Stomach (tissue), 9 donors: ENCODE results near the gene CNOT1. TPM values are rescaled to one million over a fixed set of nuclear protein-coding genes. Genes with fewer than 3 reads are reported as not detected.
"Not testable (repeated sequence)": the region's sequence is repeated elsewhere in the genome, so short reads cannot be mapped to it uniquely, and the experiment has no call there.

Experiments
- DNase-seq, 2 donors: peaks; one replicate each; pipeline versions ENCODE4 v3.0.0 to v3.0.0-alpha.2; 2013 to 2019
- H3K27ac ChIP-seq, 5 donors: fragments of 200-600 bp in 4 of 5; sonication (generic) in 4 of 5; one replicate each; pipeline ENCODE4 v1.5.1; 2013 to 2019; ENCODE audit warnings: mild to moderate bottlenecking in 1 of 5, moderate library complexity in 1 of 5
- H3K27me3 ChIP-seq, 3 donors: fragments of 200-600 bp; sonication (generic); one replicate each; pipeline ENCODE4 v1.5.1; 2017 to 2019; ENCODE audit warnings: mixed run types in 1 of 3
- H3K36me3 ChIP-seq, 4 donors: fragments of 200-600 bp; sonication (generic); 1 replicate in 3 of 4; 2 replicates in 1 of 4; pipeline ENCODE4 v1.5.1; 2016 to 2019
- H3K4me1 ChIP-seq, 4 donors: fragments of 200-600 bp; sonication (generic); one replicate each; pipeline ENCODE4 v1.5.1; 2016 to 2019
- H3K4me3 ChIP-seq, 4 donors: fragments of 200-600 bp; sonication (generic) in 3 of 4; one replicate each; pipeline ENCODE4 v1.5.1; 2016 to 2019; ENCODE audit warnings: mild to moderate bottlenecking in 1 of 4
- H3K9me3 ChIP-seq, 4 donors: fragments of 200-600 bp; sonication (generic); one replicate each; pipeline ENCODE4 v1.5.1; 2016 to 2019
- EP300 ChIP-seq: sonication (generic); formaldehyde crosslinking; IDR thresholded peaks from one replicate; pipeline ENCODE4 v1.6.1; 2017; ENCODE audit warnings: antibody characterized with exemption
- POLR2A ChIP-seq, 4 donors: fragments of 450-650 bp; IDR thresholded peaks; one replicate each; pipeline ENCODE4 v1.6.1; 2016; ENCODE audit warnings: antibody characterized with exemption in 4 of 4, control low read depth in 2 of 4, mild to moderate bottlenecking in 1 of 4, moderate library complexity in 1 of 4
- POLR2AphosphoS5 ChIP-seq, 3 donors: sonication (generic); formaldehyde crosslinking; IDR thresholded peaks; one replicate each; pipeline ENCODE4 v1.6.1; 2016; ENCODE audit warnings: antibody characterized with exemption in 3 of 3
- WGBS, 5 donors: extraction: QIAGEN DNeasy Blood & Tissue Kit in 3 of 5; methylation state at CpG; one replicate each; pipeline versions ENCODE4 v1.1.5 to v1.1.7; 2013 to 2018; 5-methylcytosine and 5-hydroxymethylcytosine counted together
- intact Hi-C: fragments of 100-400 bp; cut with DNase I; formaldehyde crosslinking; loops from one replicate; pipeline ENCODE4 v1.15.1; 2023; ENCODE audit warnings: low total_unique reads
- polyA plus RNA-seq, 3 donors: library from polyadenylated mRNA; stranded (reverse); fragments of 200-250 nt; gene quantifications; one replicate each; pipeline ENCODE4 v1.2.3, GENCODE V29; 2013
- total RNA-seq, 5 donors: library from RNA; depleted of rRNA; stranded (reverse); fragments of >200 nt; gene quantifications; one replicate each; pipeline versions ENCODE4 v1.1.0 to v1.2.3, GENCODE V29; 2014 to 2016
- TF ChIP-seq, protein P1 (sequence below), 7 experiments: fragments of 450-650 bp in 4 of 7; fragments of 200-600 bp in 3 of 7; sonication (generic) in 3 of 7; IDR thresholded peaks; one replicate each; pipeline ENCODE4 v1.5.1; 2016 to 2019; ENCODE audit warnings: antibody characterized with exemption in 7 of 7, control low read depth in 2 of 7, mild to moderate bottlenecking in 1 of 7
- donor health status: healthy with polysubstance abuse.
- donor health status: Bipolar disorder and iron deficiency.
- donor health status: healthy.

Gene CNOT1
- total and polyA plus RNA-seq, 8 donors, result 39.9 to 282 (median 136) TPM

DNA sequence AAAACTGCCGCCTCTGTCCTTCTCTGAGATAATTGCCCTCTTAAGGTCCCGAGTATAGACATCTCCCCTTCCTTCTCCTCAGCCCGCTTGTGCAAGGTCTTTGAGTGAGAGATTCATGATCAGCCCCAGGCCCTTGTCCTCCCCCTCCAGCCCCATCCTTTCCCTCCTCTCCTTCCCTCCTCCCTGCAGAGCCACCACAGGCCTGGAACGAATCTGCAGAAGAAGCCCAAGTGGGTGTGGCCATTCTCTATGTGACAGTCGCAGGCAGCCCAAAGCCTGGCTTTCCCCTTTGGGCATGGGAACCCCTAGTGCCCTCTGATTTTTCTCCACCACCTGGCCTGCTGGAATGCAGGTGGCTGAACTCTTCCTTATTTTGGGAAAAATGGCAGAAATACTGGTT is 136.9 kb downstream of the CNOT1 start:
- TF ChIP-seq POLR2AphosphoS5 (IDR thresholded peaks at IDR 0.05) (no peak), EP300 (no peak), POLR2A (IDR thresholded peaks at IDR 0.05) (no peak)
- TF ChIP-seq, protein P1, sequence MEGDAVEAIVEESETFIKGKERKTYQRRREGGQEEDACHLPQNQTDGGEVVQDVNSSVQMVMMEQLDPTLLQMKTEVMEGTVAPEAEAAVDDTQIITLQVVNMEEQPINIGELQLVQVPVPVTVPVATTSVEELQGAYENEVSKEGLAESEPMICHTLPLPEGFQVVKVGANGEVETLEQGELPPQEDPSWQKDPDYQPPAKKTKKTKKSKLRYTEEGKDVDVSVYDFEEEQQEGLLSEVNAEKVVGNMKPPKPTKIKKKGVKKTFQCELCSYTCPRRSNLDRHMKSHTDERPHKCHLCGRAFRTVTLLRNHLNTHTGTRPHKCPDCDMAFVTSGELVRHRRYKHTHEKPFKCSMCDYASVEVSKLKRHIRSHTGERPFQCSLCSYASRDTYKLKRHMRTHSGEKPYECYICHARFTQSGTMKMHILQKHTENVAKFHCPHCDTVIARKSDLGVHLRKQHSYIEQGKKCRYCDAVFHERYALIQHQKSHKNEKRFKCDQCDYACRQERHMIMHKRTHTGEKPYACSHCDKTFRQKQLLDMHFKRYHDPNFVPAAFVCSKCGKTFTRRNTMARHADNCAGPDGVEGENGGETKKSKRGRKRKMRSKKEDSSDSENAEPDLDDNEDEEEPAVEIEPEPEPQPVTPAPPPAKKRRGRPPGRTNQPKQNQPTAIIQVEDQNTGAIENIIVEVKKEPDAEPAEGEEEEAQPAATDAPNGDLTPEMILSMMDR (IDR thresholded peaks at IDR 0.05), result no peak
- H3K27me3 ChIP-seq, result peaks cover 0 to 21% (median 0%) of the 10 kb centered on the region in 3 donors
- H3K9me3 ChIP-seq, result no peaks in the 10 kb centered on the region
- H3K27ac ChIP-seq, result no peak overlapping the region
- no peaks in the 10 kb centered on the region for H3K36me3 ChIP-seq
- H3K4me1 ChIP-seq, result peaks cover 0 to 9% (median 4%) of the 10 kb centered on the region in 4 donors
- intact Hi-C loops, result no loop called here
- no peak overlapping the region for H3K4me3 ChIP-seq
- WGBS, 5 donors, result 27 to 57% (median 46%) methylated on average over 5 of the region's 5 CpGs
- no peak for DNase-seq

DNA sequence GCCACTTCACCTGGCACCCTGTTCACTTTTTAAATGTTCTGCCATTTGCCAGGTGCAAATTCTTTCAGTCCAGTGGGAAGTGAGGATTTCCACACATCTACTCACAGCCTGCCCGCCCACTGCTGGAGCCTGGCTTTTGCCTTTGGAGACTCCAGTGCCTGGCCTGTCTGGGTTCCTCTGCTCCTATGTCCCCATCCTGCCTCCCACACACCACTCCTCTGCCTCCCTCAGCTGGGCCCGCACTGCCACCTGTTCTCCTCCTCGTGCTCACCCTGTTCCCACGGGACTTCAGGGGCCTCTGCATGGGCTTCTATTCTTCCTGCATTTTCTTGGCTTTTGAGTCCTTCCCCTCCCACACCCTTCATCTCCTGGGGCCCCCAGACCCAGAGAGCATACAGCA is 137.6 kb downstream of the CNOT1 start:
- no peaks in the 10 kb centered on the region for H3K9me3 ChIP-seq
- no peaks in the 10 kb centered on the region for H3K36me3 ChIP-seq
- DNase-seq, result no peak
- no peak overlapping the region for H3K27ac ChIP-seq
- peaks cover 0 to 14% (median 8%) of the 10 kb centered on the region in 4 donors for H3K4me1 ChIP-seq
- intact Hi-C loops, result no loop called here
- H3K4me3 ChIP-seq, result no peak overlapping the region
- WGBS, 5 donors, result 52 to 65% (median 54%) methylated on average over 4 of the region's 4 CpGs
- no peak for TF ChIP-seq EP300
- TF ChIP-seq POLR2AphosphoS5 (IDR thresholded peaks at IDR 0.05), result no peak
- TF ChIP-seq, protein P1 (IDR thresholded peaks at IDR 0.05), result no peak
- no peak for TF ChIP-seq POLR2A (IDR thresholded peaks at IDR 0.05)
- peaks cover 0 to 21% (median 0%) of the 10 kb centered on the region in 3 donors for H3K27me3 ChIP-seq

DNA sequence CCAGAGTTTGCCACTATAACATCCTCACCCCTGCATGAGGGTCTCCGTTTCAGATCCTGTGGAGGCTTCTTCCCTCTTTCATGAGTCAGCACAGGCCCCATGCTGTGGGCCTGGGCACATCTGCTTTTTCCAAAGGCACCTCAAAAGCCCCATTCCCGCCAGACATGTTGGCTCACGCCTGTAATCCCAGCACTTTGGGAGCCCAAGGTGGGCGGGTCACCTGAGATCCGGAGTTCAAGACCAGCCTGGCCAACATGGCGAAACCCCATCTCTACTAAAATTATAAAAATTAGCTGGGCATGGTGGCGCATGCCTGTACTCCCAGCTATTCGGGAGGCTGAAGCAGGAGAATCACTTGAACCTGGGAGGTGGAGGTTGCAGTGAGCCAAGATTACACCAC is 139.1 kb downstream of the CNOT1 start:
- peaks cover 0 to 10% (median 0%) of the 10 kb centered on the region in 3 donors for H3K27me3 ChIP-seq
- peaks cover 0 to 13% (median 8%) of the 10 kb centered on the region in 4 donors for H3K4me1 ChIP-seq
- H3K9me3 ChIP-seq, H3K27ac ChIP-seq, intact Hi-C loops, H3K36me3 ChIP-seq, DNase-seq, H3K4me3 ChIP-seq: not testable (repeated sequence)
- 83 to 93% (median 91%) methylated on average over 8 of the region's 8 CpGs for whole genome bisulfite sequencing, 5 donors

GRCh38 chr16:58490065-58490464 is 139.6 kb downstream of the CNOT1 start:
- Histone ChIP-seq H3K27ac (no peak overlapping the region), H3K4me1 (peaks cover 0 to 9% (median 6%) of the 10 kb centered on the region in 4 donors), H3K27me3 (peaks cover 0 to 8% (median 0%) of the 10 kb centered on the region in 3 donors), H3K4me3 (no peak overlapping the region), H3K36me3 (no peaks in the 10 kb centered on the region), H3K9me3 (no peaks in the 10 kb centered on the region)
- TF ChIP-seq POLR2A (IDR thresholded peaks at IDR 0.05) (no peak), POLR2AphosphoS5 (IDR thresholded peaks at IDR 0.05) (no peak), EP300 (no peak)
- TF ChIP-seq, protein P1 (IDR thresholded peaks at IDR 0.05), result no peak
- WGBS, 5 donors, result 89 to 100% (median 96%) methylated on average over 4 of the region's 4 CpGs
- intact Hi-C loops, result no loop called here
- no peak for DNase-seq

- intact Hi-C loops, result loop anchor here (5.0 kb wide), 1 partner anchor 151 kb away; no protein-coding TSS in a partner anchor
- 25 to 47% (median 34%) methylated on average over 3 of the region's 3 CpGs for WGBS, 5 donors
- peaks cover 0 to 2% (median 0%) of the 10 kb centered on the region in 3 donors for H3K27me3 ChIP-seq
- H3K27ac ChIP-seq, result no peak overlapping the region
- no peak for TF ChIP-seq POLR2A (IDR thresholded peaks at IDR 0.05)
- TF ChIP-seq, protein P1 (IDR thresholded peaks at IDR 0.05), result no peak
- TF ChIP-seq EP300, result no peak
- no peak for TF ChIP-seq POLR2AphosphoS5 (IDR thresholded peaks at IDR 0.05)
- H3K4me1 ChIP-seq, result peaks cover 0 to 8% (median 6%) of the 10 kb centered on the region in 4 donors
- H3K36me3 ChIP-seq, result no peaks in the 10 kb centered on the region
- no peak overlapping the region for H3K4me3 ChIP-seq
- H3K9me3 ChIP-seq, result no peaks in the 10 kb centered on the region
- DNase-seq, result no peak
Measured at GRCh38 chr16:58488531-58488930, 141.1 kb downstream of the CNOT1 start.
